Vagina (tissue), 2 donors: ENCODE data around the gene LAMB2. TPM values are rescaled to one million over a fixed set of nuclear protein-coding genes. Genes with fewer than 3 reads are reported as not detected.

Experiments used
- DNase-seq, 2 donors: peaks; one replicate each; pipeline ENCODE4 v3.0.0-alpha.2; 2017; ENCODE audit errors: extremely low spot score in 2 of 2
- H3K27ac ChIP-seq: fragments of 200-600 bp; sonication (generic); one replicate; pipeline ENCODE4 v1.5.1; 2019
- H3K27me3 ChIP-seq: fragments of 200-600 bp; sonication (generic); one replicate; pipeline ENCODE4 v1.5.1; 2019
- H3K36me3 ChIP-seq, 2 donors: fragments of 200-600 bp; sonication (generic); one replicate each; pipeline ENCODE4 v1.5.1; 2017 to 2019
- H3K4me1 ChIP-seq: fragments of 200-600 bp; sonication (generic); one replicate; pipeline ENCODE4 v1.5.1; 2019
- H3K4me3 ChIP-seq, 2 donors: fragments of 200-600 bp; sonication (generic); 1 replicate in 1 of 2; 2 replicates in 1 of 2; pipeline ENCODE4 v1.5.1; 2016 to 2019
- H3K9me3 ChIP-seq: fragments of 200-600 bp; sonication (generic); one replicate; pipeline ENCODE4 v1.5.1; 2019
- POLR2A ChIP-seq, 2 donors: fragments of 450-650 bp; IDR thresholded peaks; one replicate each; pipeline ENCODE4 v1.6.1; 2017; ENCODE audit warnings: antibody characterized with exemption in 2 of 2, mild to moderate bottlenecking in 2 of 2, moderate library complexity in 2 of 2
- POLR2AphosphoS5 ChIP-seq, 2 donors: sonication (generic); formaldehyde crosslinking; IDR thresholded peaks; one replicate each; pipeline ENCODE4 v1.9.0; 2017; ENCODE audit warnings: antibody characterized with exemption in 2 of 2, mild to moderate bottlenecking in 2 of 2, low read depth in 1 of 2; ENCODE audit not compliant: insufficient read depth in 1 of 2
- intact Hi-C: fragments of 100-400 bp; cut with DNase I; formaldehyde crosslinking; loops from one replicate; pipeline ENCODE4 v1.15.1; 2023
- total RNA-seq: library from RNA; depleted of rRNA; stranded (reverse); fragments of >200 nt; gene quantifications from one replicate; pipeline ENCODE4 v1.2.3, GENCODE V29; 2016
- TF ChIP-seq, protein P1 (sequence below), 3 experiments: fragments of 450-650 bp in 2 of 3; fragments of 200-600 bp in 1 of 3; sonication (generic) in 1 of 3; IDR thresholded peaks; one replicate each; pipeline ENCODE4 v1.5.1; 2017 to 2019; ENCODE audit warnings: antibody characterized with exemption in 3 of 3, mild to moderate bottlenecking in 2 of 3, moderate library complexity in 2 of 3

LAMB2 gene
- total RNA-seq, 1 donor from 2014 or later, result 526 TPM

DNA sequence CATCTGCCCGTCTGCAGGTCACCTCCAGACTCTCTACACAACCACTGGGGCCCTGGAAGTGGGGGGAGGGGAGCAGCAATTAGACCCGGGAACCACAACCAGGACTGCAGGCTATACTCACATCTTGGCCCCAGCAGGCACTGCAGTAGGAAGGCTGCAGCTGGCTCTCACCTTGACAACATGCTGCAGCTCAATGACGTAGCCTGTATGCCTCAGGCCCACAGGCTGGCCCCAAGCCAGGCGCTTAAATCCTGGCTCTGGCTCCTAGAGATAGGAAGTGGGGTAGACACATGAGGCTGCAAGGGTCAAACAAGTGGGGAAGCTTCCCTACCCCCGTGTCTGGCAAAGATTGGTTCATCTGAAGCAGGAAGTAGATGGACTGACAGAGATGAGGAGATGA, 34.4 kb downstream of the LAMB2 start:
- Histone ChIP-seq H3K4me3 (no peak overlapping the region), H3K36me3 (peaks cover 0 to 57% of the 10 kb centered on the region in 2 donors), H3K27ac (no peak overlapping the region), H3K27me3 (no peaks in the 10 kb centered on the region), H3K4me1 (peaks cover 12% of the 10 kb centered on the region), H3K9me3 (no peaks in the 10 kb centered on the region)
- TF ChIP-seq, protein P1, sequence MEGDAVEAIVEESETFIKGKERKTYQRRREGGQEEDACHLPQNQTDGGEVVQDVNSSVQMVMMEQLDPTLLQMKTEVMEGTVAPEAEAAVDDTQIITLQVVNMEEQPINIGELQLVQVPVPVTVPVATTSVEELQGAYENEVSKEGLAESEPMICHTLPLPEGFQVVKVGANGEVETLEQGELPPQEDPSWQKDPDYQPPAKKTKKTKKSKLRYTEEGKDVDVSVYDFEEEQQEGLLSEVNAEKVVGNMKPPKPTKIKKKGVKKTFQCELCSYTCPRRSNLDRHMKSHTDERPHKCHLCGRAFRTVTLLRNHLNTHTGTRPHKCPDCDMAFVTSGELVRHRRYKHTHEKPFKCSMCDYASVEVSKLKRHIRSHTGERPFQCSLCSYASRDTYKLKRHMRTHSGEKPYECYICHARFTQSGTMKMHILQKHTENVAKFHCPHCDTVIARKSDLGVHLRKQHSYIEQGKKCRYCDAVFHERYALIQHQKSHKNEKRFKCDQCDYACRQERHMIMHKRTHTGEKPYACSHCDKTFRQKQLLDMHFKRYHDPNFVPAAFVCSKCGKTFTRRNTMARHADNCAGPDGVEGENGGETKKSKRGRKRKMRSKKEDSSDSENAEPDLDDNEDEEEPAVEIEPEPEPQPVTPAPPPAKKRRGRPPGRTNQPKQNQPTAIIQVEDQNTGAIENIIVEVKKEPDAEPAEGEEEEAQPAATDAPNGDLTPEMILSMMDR (IDR thresholded peaks at IDR 0.05), result no peak
- TF ChIP-seq POLR2A (IDR thresholded peaks at IDR 0.05), result no peak
- no peak for TF ChIP-seq POLR2AphosphoS5 (IDR thresholded peaks at IDR 0.05; ENCODE audit: insufficient read depth in 1 of 2, low read depth in 1 of 2)
- intact Hi-C loops, result no loop called here
- no peak for DNase-seq

GRCh38 chr3:49093853-49094767, 38.7 kb downstream of the LAMB2 start, which contains the start of gene QRICH1:
Gene QRICH1, minus strand, starts transcription at chr3:49094071. Its CDS starts 17,054 bp downstream, at chr3:49077017.
- Histone ChIP-seq H3K9me3 (no peaks in the 10 kb centered on the region), H3K4me1 (peaks cover 52% of the 10 kb centered on the region), H3K4me3 (peak within 1 kb of the TSS; percentile 80 to 96), H3K36me3 (peaks cover 0 to 23% of the 10 kb centered on the region in 2 donors), H3K27me3 (no peaks in the 10 kb centered on the region), H3K27ac (peak within 1 kb of the TSS; percentile 98)
- peak; percentile 80 to 91 for TF ChIP-seq POLR2AphosphoS5 (IDR thresholded peaks at IDR 0.05; ENCODE audit: insufficient read depth in 1 of 2, low read depth in 1 of 2)
- TF ChIP-seq POLR2A (IDR thresholded peaks at IDR 0.05), result peak in 1 of 2 donors; percentile 69
- TF ChIP-seq, protein P1 (IDR thresholded peaks at IDR 0.05), result peak in 1 of 3 experiments; percentile 23
- intact Hi-C loops, result loop anchor here (5.0 kb wide), 1 partner anchor 87 kb away; the partner anchor contains the start of gene WDR6
- peak in 1 of 2 donors; percentile 98 for DNase-seq

DNA sequence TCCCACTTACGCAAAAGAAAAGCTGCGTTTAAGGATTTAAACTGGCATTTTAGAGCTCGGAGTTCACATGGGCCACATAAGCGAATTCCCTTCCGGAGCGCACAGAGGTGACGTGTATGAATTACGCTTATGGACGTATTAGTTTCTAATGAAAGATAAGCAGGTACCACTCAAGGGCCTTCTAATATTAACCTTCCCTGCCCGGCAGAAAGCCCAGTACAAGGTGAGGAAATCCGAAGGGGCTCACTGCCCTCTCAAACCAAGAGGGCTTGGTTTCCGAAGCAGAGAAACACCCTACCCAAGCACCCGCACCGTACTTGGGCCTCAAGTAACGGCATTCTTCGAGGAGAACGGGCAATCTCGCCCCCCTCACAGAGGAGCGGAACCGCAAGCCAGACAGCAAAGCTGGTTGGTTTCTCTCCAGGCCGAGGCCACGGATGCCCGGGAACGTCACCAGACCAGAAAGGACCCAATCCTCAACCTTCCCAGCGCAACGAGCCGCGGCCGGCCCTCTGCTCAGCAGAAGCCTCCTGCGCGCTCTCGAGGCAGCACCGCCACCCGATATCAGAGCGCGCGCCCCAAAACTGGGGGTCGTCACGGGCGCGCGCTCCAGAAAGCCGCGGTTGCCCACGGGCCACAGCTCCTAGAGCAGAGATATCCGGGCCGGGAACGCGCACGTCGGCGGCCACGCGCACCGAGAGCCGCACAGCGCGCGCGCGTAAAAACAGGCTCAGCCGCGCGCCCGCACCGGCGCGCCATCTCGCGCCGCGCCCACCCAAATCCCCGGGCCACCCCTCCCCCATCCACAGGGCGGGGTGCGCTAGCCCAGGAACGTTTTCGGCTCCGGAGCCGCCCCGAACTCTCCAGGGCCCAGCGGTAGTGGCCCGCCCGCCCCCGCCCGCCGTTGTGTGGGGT, 39.7 kb downstream of the LAMB2 start:
- intact Hi-C loops, result loop anchor here (5.0 kb wide), 1 partner anchor 86 kb away; the partner anchor contains the start of gene WDR6
- no peak for TF ChIP-seq POLR2A (IDR thresholded peaks at IDR 0.05)
- TF ChIP-seq POLR2AphosphoS5 (IDR thresholded peaks at IDR 0.05; ENCODE audit: insufficient read depth in 1 of 2, low read depth in 1 of 2), result peak in 1 of 2 donors; percentile 13
- TF ChIP-seq, protein P1 (IDR thresholded peaks at IDR 0.05), result no peak
- Histone ChIP-seq H3K27ac (peak overlapping the region; percentile 98), H3K9me3 (no peaks in the 10 kb centered on the region), H3K27me3 (no peaks in the 10 kb centered on the region), H3K36me3 (peaks cover 0 to 14% of the 10 kb centered on the region in 2 donors), H3K4me3 (peak overlapping the region; percentile 80 to 96), H3K4me1 (peaks cover 62% of the 10 kb centered on the region)
- peak in 1 of 2 donors; percentile 85 for DNase-seq

DNA sequence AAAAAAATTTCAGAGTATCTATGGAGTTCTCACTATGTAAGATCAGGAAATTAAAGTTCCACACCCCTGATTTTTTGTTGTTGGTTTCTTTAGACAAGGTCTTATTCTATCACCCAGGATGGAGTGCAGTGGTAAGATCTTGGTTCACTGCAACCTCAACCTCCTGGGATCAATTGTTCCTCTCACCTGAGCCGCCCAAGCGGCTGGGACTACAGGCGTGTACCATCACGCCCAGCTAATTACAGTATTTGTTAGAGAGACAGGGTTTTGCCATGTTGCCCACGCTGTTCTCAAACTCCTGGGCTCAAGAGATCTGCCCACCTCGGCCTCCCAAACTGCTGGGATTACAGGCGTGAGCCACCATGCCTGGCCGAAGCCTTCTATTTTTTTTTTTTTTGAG, 51.4 kb downstream of the LAMB2 start:
- Histone ChIP-seq H3K9me3 (no peaks in the 10 kb centered on the region), H3K4me3 (no peak overlapping the region), H3K27ac (no peak overlapping the region), H3K27me3 (no peaks in the 10 kb centered on the region), H3K36me3 (peaks cover 0 to 10% of the 10 kb centered on the region in 2 donors), H3K4me1 (peaks cover 14% of the 10 kb centered on the region)
- intact Hi-C loops, result no loop called here
- TF ChIP-seq POLR2A (IDR thresholded peaks at IDR 0.05), result no peak
- TF ChIP-seq POLR2AphosphoS5 (IDR thresholded peaks at IDR 0.05; ENCODE audit: insufficient read depth in 1 of 2, low read depth in 1 of 2), result no peak
- TF ChIP-seq, protein P1 (IDR thresholded peaks at IDR 0.05), result no peak
- no peak for DNase-seq
